IMR-90 (cell line): ENCODE data around the gene USP10. TPM values are rescaled to one million over a fixed set of nuclear protein-coding genes. Genes with fewer than 3 reads are reported as not detected.

Source experiments
- ATAC-seq: fragments of 200-7000 bp; cut with Tn5 transposase; 2 replicates; pipeline ENCODE4 v1.9.1; 2020; ENCODE audit warnings: low read depth, mild to moderate bottlenecking, moderate library complexity
- BruUV-seq: library from RNA; stranded (reverse); fragments of 400-500 nt; replicated peaks from 2 replicates; lab custom pipeline; 2021; lab: Mats Ljungman, UMichigan
- CTCF ChIA-PET: fragments of 300-600 bp; formaldehyde crosslinking; extraction: SDS; loops from one replicate; lab custom pipeline; 2021; ENCODE audit warnings: antibody characterized with exemption; lab: Yijun Ruan, JAX
- POLR2A ChIA-PET: fragments of 300-600 bp; sonication (Branson Sonifier 250); formaldehyde crosslinking; loops from one replicate; lab custom pipeline; 2022; ENCODE audit warnings: antibody characterized with exemption; ENCODE audit not compliant: unreplicated experiment; lab: Charles Lee
- DNase-seq: peaks from one replicate; pipeline ENCODE4 v3.0.0; 2013
- H2AFZ ChIP-seq: replicated peaks from 2 replicates; pipeline ENCODE3; 2013; ENCODE audit warnings: low read length, mild to moderate bottlenecking; ENCODE audit not compliant: poor library complexity
- H2AK5ac ChIP-seq: 2 replicates; pipeline ENCODE4 v1.6.1; 2013; ENCODE audit warnings: low read depth, low read length, inconsistent platforms
- H2AK9ac ChIP-seq: replicated peaks from 2 replicates; pipeline ENCODE3; 2013; ENCODE audit warnings: mild to moderate bottlenecking, low read depth, low read length, moderate library complexity; ENCODE audit not compliant: poor library complexity
- H2BK120ac ChIP-seq: 2 replicates; pipeline ENCODE4 v1.6.1; 2013; ENCODE audit warnings: low read depth, low read length, inconsistent platforms
- H2BK15ac ChIP-seq: 3 replicates; pipeline ENCODE4 v1.6.1; 2013; ENCODE audit warnings: low read depth, low read length, inconsistent platforms
- H2BK20ac ChIP-seq: 2 replicates; pipeline ENCODE4 v1.6.1; 2013; ENCODE audit warnings: low read depth, mild to moderate bottlenecking, inconsistent platforms, low read length, moderate library complexity
- H2BK5ac ChIP-seq: 2 replicates; pipeline ENCODE4 v1.6.1; 2013; ENCODE audit warnings: mild to moderate bottlenecking, low read depth, low read length, inconsistent platforms; ENCODE audit not compliant: poor library complexity, severe bottlenecking
- H3K14ac ChIP-seq: replicated peaks from 2 replicates; pipeline ENCODE4 v1.6.1; 2013; ENCODE audit warnings: low read depth, low read length, inconsistent platforms
- H3K18ac ChIP-seq: 2 replicates; pipeline ENCODE4 v1.6.1; 2013; ENCODE audit warnings: low read depth, low read length, control low read depth
- H3K23ac ChIP-seq: 2 replicates; pipeline ENCODE4 v1.6.1; 2013; ENCODE audit warnings: low read depth, low read length, inconsistent platforms
- H3K27ac ChIP-seq: 2 replicates; pipeline ENCODE4 v1.5.1; 2013; ENCODE audit warnings: mild to moderate bottlenecking, control low read depth, low read length; ENCODE audit not compliant: insufficient read depth
- H3K27me3 ChIP-seq: 2 replicates; pipeline ENCODE4 v1.6.1; 2013; ENCODE audit warnings: low read length; ENCODE audit not compliant: control insufficient read depth, insufficient read depth
- H3K36me3 ChIP-seq: 2 replicates; pipeline ENCODE4 v1.6.1; 2013; ENCODE audit warnings: low read length, mixed read lengths; ENCODE audit not compliant: control insufficient read depth, insufficient read depth
- H3K4ac ChIP-seq: 2 replicates; pipeline ENCODE4 v1.6.1; 2013; ENCODE audit warnings: low read depth, low read length, inconsistent platforms
- H3K4me1 ChIP-seq: 2 replicates; pipeline ENCODE4 v1.6.1; 2013; ENCODE audit warnings: low read length, mixed read lengths; ENCODE audit not compliant: control insufficient read depth, insufficient read depth
- H3K4me2 ChIP-seq: 2 replicates; pipeline ENCODE4 v1.6.1; 2013; ENCODE audit warnings: low read depth, mild to moderate bottlenecking, control low read depth, low read length, moderate library complexity
- H3K4me3 ChIP-seq: 2 replicates; pipeline ENCODE4 v1.5.1; 2013; ENCODE audit warnings: low read depth, mild to moderate bottlenecking, control low read depth, low read length, moderate library complexity; ENCODE audit not compliant: insufficient read depth
- H3K56ac ChIP-seq: 2 replicates; pipeline ENCODE4 v1.6.1; 2013; ENCODE audit warnings: low read length, inconsistent platforms; ENCODE audit not compliant: insufficient read depth; ENCODE audit errors: extremely low read depth
- H3K79me1 ChIP-seq, 2 experiments: 2 replicates each; pipeline ENCODE4 v1.6.1; 2013; ENCODE audit warnings: low read length in 2 of 2, inconsistent platforms in 1 of 2, low read depth in 1 of 2
- H3K9ac ChIP-seq: 2 replicates; pipeline ENCODE4 v1.6.1; 2013; ENCODE audit warnings: low read depth, low read length, control low read depth
- H3K9me1 ChIP-seq: 2 replicates; pipeline ENCODE4 v1.6.1; 2013; ENCODE audit warnings: low read length, inconsistent platforms; ENCODE audit not compliant: insufficient read depth
- H3K9me3 ChIP-seq: 2 replicates; pipeline ENCODE4 v1.6.1; 2013; ENCODE audit warnings: low read length; ENCODE audit not compliant: control insufficient read depth, insufficient read depth
- H4K20me1 ChIP-seq: 2 replicates; pipeline ENCODE4 v1.6.1; 2013; ENCODE audit warnings: low read length, inconsistent platforms; ENCODE audit not compliant: insufficient read depth
- H4K5ac ChIP-seq: 2 replicates; pipeline ENCODE4 v1.6.1; 2013; ENCODE audit warnings: mild to moderate bottlenecking, low read depth, low read length, control low read depth
- H4K8ac ChIP-seq, 2 experiments: 2 replicates each; pipeline ENCODE4 v1.6.1; 2013; ENCODE audit warnings: low read depth in 2 of 2, low read length in 2 of 2, control low read depth in 1 of 2, inconsistent platforms in 1 of 2
- H4K91ac ChIP-seq: 2 replicates; pipeline ENCODE4 v1.6.1; 2013; ENCODE audit warnings: low read depth, low read length, inconsistent platforms; ENCODE audit not compliant: insufficient read depth
- FOS ChIP-seq: fragments of 150-350 bp; IDR thresholded peaks from 2 replicates; pipeline ENCODE4 v1.6.1; 2016; ENCODE audit warnings: low read depth, low read length
- MAZ ChIP-seq: IDR thresholded peaks from 2 replicates; pipeline ENCODE4 v1.6.1; 2012; ENCODE audit warnings: low read depth, mild to moderate bottlenecking, low read length, improper control_type of control experiment, moderate library complexity, borderline replicate concordance
- WGBS, 2 experiments: methylation state at CpG; one replicate each; pipeline versions ENCODE4 v1.1.5 to v1.1.7; 2013; ENCODE audit warnings: missing lambda C conversion rate in 2 of 2; ENCODE audit not compliant: insufficient read length in 1 of 2; ENCODE audit errors: extremely low coverage in 2 of 2; 5-methylcytosine and 5-hydroxymethylcytosine counted together
- dilution Hi-C: fragments of 300-500 bp; cut with HindIII; formaldehyde crosslinking; loops from one replicate; pipeline ENCODE4 v1.14.3; 2018; ENCODE audit warnings: low sequenced_read_pairs; ENCODE audit not compliant: unreplicated experiment
- in situ Hi-C: fragments of 300-500 bp; cut with MboI; formaldehyde crosslinking; loops from 3 replicates; pipeline ENCODE4 v1.14.3; 2019; ENCODE audit warnings: low sequenced_read_pairs, inconsistent platforms, mixed read lengths
- intact Hi-C: fragments of 100-400 bp; cut with micrococcal nuclease; formaldehyde crosslinking; loops from 2 replicates; pipeline ENCODE4 v1.10.0; 2022
- polyA plus RNA-seq, 3 experiments: library from polyadenylated mRNA; depleted of rRNA; stranded (reverse); fragments of >200 nt; gene quantifications; 2 replicates each; pipeline ENCODE4 v1.2.3, GENCODE V29; 2012; ENCODE audit warnings: low replicate concordance in 1 of 3
- total RNA-seq: library from RNA; depleted of rRNA; stranded (reverse); fragments of >200 nt; gene quantifications from 2 replicates; pipeline ENCODE4 v1.2.3, GENCODE V29; 2012

Gene USP10
- total and polyA plus RNA-seq, 2 of the 4 experiments (the other 2 are of a cell fraction), result 54.3 to 79.0 TPM

GRCh38 chr16:84780063-84780462 is 80.3 kb downstream of the USP10 start:
- no peak overlapping the region for H3K14ac ChIP-seq
- no peak overlapping the region for H4K91ac ChIP-seq
- H3K79me1 ChIP-seq, result peaks cover 5 to 27% of the 10 kb centered on the region in 2 experiments
- H2AK9ac ChIP-seq, result no peak overlapping the region
- H3K36me3 ChIP-seq, result peaks cover 38% of the 10 kb centered on the region
- H3K4me1 ChIP-seq, result peaks cover 5% of the 10 kb centered on the region
- DNase-seq (no peak), ATAC-seq (no peak)
- no peak overlapping the region for H3K9ac ChIP-seq
- H3K27ac ChIP-seq, result no peak overlapping the region
- CTCF ChIA-PET, result interaction anchor here (1.0 kb wide), 1 partner anchor 77 kb away, joined by 3 read pairs; no protein-coding TSS in a partner anchor
- H3K4me3 ChIP-seq, result no peak overlapping the region
- no peak overlapping the region for H3K18ac ChIP-seq
- no peaks in the 10 kb centered on the region for H3K9me3 ChIP-seq
- H4K5ac ChIP-seq, result no peak overlapping the region
- intact Hi-C loops, result no loop called here
- no peak overlapping the region for H2AK5ac ChIP-seq
- no TSS peak for BruUV-seq
- H3K4me2 ChIP-seq, result no peak overlapping the region
- H2BK15ac ChIP-seq, result no peak overlapping the region
- no peak overlapping the region for H3K4ac ChIP-seq
- no CpG with 5 or more reads among the region's 11 CpGs for WGBS, 2 experiments
- dilution Hi-C loops, result no loop called here
- no peak overlapping the region for H4K8ac ChIP-seq
- no peak for TF ChIP-seq FOS
- no peak for TF ChIP-seq MAZ
- POLR2A ChIA-PET, result no interaction called here
- no peaks in the 10 kb centered on the region for H3K27me3 ChIP-seq
- H3K9me1 ChIP-seq, result no peaks in the 10 kb centered on the region
- no peak overlapping the region for H3K23ac ChIP-seq
- no peak overlapping the region for H2BK20ac ChIP-seq
- in situ Hi-C loops, result no loop called here
- no peaks in the 10 kb centered on the region for H4K20me1 ChIP-seq
- H2AFZ ChIP-seq, result peak overlapping the region; percentile 9
- H2BK120ac ChIP-seq, result no peak overlapping the region
- no peak overlapping the region for H2BK5ac ChIP-seq
- H3K56ac ChIP-seq, result no peak overlapping the region
